B cell (primary cell): ENCODE measurements around the gene DAB2IP. TPM values are rescaled to one million over a fixed set of nuclear protein-coding genes. Genes with fewer than 3 reads are reported as not detected.

Source experiments
- ATAC-seq: fragments of 200-7000 bp; cut with Tn5 transposase; one replicate; pipeline ENCODE4 v1.10.0; 2021; ENCODE audit warnings: low read depth, mild to moderate bottlenecking, moderate number of reproducible peaks, moderate library complexity
- CTCF ChIA-PET: fragments of 350-600 bp; sonication (Branson Sonifier 250); formaldehyde crosslinking; loops from one replicate; lab custom pipeline; 2021; ENCODE audit warnings: antibody characterized with exemption, inconsistent platforms; lab: Charles Lee
- POLR2A ChIA-PET: fragments of 350-600 bp; sonication (Branson Sonifier 250); formaldehyde crosslinking; loops from one replicate; lab custom pipeline; 2021; ENCODE audit warnings: antibody characterized with exemption; lab: Charles Lee
- DNase-seq: peaks from one replicate; pipeline ENCODE4 v3.0.0; 2013
- H2AFZ ChIP-seq: 2 replicates; pipeline ENCODE4 v1.6.1; 2012; ENCODE audit warnings: mild to moderate bottlenecking, low read depth, low read length; ENCODE audit not compliant: insufficient read depth, poor library complexity, severe bottlenecking
- H3K27ac ChIP-seq, 2 donors: 1 replicate in 1 of 2; 2 replicates in 1 of 2; pipeline ENCODE4 v1.5.1; 2012 to 2013; ENCODE audit warnings: low read length in 2 of 2, mild to moderate bottlenecking in 2 of 2, moderate library complexity in 1 of 2
- H3K27me3 ChIP-seq, 4 experiments: fragments of 200-600 bp in 1 of 4; sonication (generic) in 1 of 4; replicated peaks in 1 of 4; 1 replicate in 2 of 4; 2 replicates in 2 of 4; pipeline versions ENCODE4 v1.6.1 to v1.7.0; 2013 to 2016; ENCODE audit warnings: low read length in 3 of 4, mild to moderate bottlenecking in 2 of 4, mixed read lengths in 1 of 4, moderate library complexity in 1 of 4; ENCODE audit not compliant: insufficient read depth in 4 of 4, control insufficient read depth in 3 of 4; ENCODE audit errors: control extremely low read depth in 1 of 4
- H3K36me3 ChIP-seq, 2 experiments: replicated peaks in 1 of 2; 1 replicate in 1 of 2; 2 replicates in 1 of 2; pipeline versions ENCODE4 v1.6.1 to v1.7.1; 2013; ENCODE audit warnings: low read length in 1 of 2; ENCODE audit not compliant: insufficient read depth in 2 of 2, control insufficient read depth in 1 of 2; ENCODE audit errors: control extremely low read depth in 1 of 2, extremely low read depth in 1 of 2
- H3K4me1 ChIP-seq, 2 donors: fragments of 200-600 bp in 1 of 2; sonication (generic) in 1 of 2; 1 replicate in 1 of 2; 2 replicates in 1 of 2; pipeline versions ENCODE4 v1.5.1 to v1.6.1; 2013 to 2017; ENCODE audit warnings: low read length in 2 of 2; ENCODE audit not compliant: control insufficient read depth in 2 of 2, insufficient read depth in 2 of 2
- H3K4me2 ChIP-seq: replicated peaks from 2 replicates; pipeline ENCODE3; 2012; ENCODE audit warnings: mild to moderate bottlenecking, low read depth, low read length; ENCODE audit not compliant: poor library complexity, severe bottlenecking
- H3K4me3 ChIP-seq, 5 experiments: fragments of 200-600 bp in 1 of 5; sonication (generic) in 1 of 5; 1 replicate in 3 of 5; 2 replicates in 2 of 5; pipeline versions ENCODE4 v1.5.1 to v1.7.0; 2011 to 2016; ENCODE audit warnings: low read length in 4 of 5, mild to moderate bottlenecking in 4 of 5, low read depth in 2 of 5, control low read depth in 1 of 5, moderate library complexity in 1 of 5; ENCODE audit not compliant: insufficient read depth in 1 of 5; ENCODE audit errors: control extremely low read depth in 1 of 5, extremely low read depth in 1 of 5
- H3K79me2 ChIP-seq: fragments of 200-600 bp; sonication (generic); one replicate; pipeline ENCODE4 v1.6.0; 2016; ENCODE audit warnings: low read length; ENCODE audit not compliant: control insufficient read depth, insufficient read depth
- H3K9ac ChIP-seq: fragments of 200-600 bp; sonication (generic); 2 replicates; pipeline ENCODE4 v1.6.1; 2017; ENCODE audit warnings: mild to moderate bottlenecking, low read length, moderate library complexity
- H3K9me3 ChIP-seq, 3 donors: one replicate each; pipeline versions ENCODE4 v1.6.1 to v1.7.1; 2013; ENCODE audit warnings: low read length in 2 of 3; ENCODE audit not compliant: control insufficient read depth in 2 of 3, insufficient read depth in 1 of 3; ENCODE audit errors: control extremely low read depth in 1 of 3
- H4K20me1 ChIP-seq: 2 replicates; pipeline ENCODE4 v1.6.0; 2012; ENCODE audit warnings: mild to moderate bottlenecking, low read length; ENCODE audit not compliant: insufficient read depth, control insufficient read depth, poor library complexity, severe bottlenecking
- H3K27ac Mint-ChIP-seq: one replicate; pipeline ENCODE4 v1.8.0; 2021; ENCODE audit warnings: mixed read lengths
- H3K27me3 Mint-ChIP-seq: one replicate; pipeline ENCODE4 v1.8.0; 2021; ENCODE audit warnings: mixed read lengths
- H3K4me1 Mint-ChIP-seq: one replicate; pipeline ENCODE4 v1.8.0; 2021; ENCODE audit warnings: mixed read lengths
- H3K4me3 Mint-ChIP-seq: one replicate; pipeline ENCODE4 v1.8.0; 2021; ENCODE audit warnings: mixed read lengths
- H3K9me3 Mint-ChIP-seq: one replicate; pipeline ENCODE4 v1.8.0; 2022; ENCODE audit warnings: mixed read lengths; ENCODE audit not compliant: insufficient read depth
- EZH2 ChIP-seq: IDR thresholded peaks from 2 replicates; pipeline ENCODE4 v1.6.1; 2012; ENCODE audit warnings: borderline replicate concordance, low read depth, mild to moderate bottlenecking, moderate library complexity, low read length; ENCODE audit not compliant: insufficient read depth, poor library complexity, severe bottlenecking
- WGBS: methylation state at CpG from one replicate; pipeline ENCODE4 v1.1.5; 2013; ENCODE audit warnings: missing lambda C conversion rate; ENCODE audit not compliant: insufficient coverage; 5-methylcytosine and 5-hydroxymethylcytosine counted together
- intact Hi-C: fragments of 100-400 bp; cut with micrococcal nuclease; formaldehyde crosslinking; loops from one replicate; pipeline ENCODE4 v1.10.0; 2022
- polyA plus RNA-seq: library from polyadenylated mRNA; depleted of rRNA; stranded (reverse); fragments of >200 nt; gene quantifications from 2 replicates; pipeline ENCODE4 v1.2.3, GENCODE V29; 2012
- total RNA-seq, 2 donors: library from RNA; stranded (reverse); fragments of 120-200 nt in 1 of 2; gene quantifications; 1 replicate in 1 of 2; 2 replicates in 1 of 2; pipeline versions ENCODE4 v1.2.3 to v1.2.4, GENCODE V29; 2013 to 2022
- TF ChIP-seq, protein P1 (sequence below): fragments of 200-600 bp; IDR thresholded peaks from one replicate; pipeline ENCODE4 v1.8.0; 2022; ENCODE audit warnings: antibody characterized with exemption, mild to moderate bottlenecking

The DAB2IP gene
- total and polyA plus RNA-seq, 2 donors (not counting 1 experiment from before 2014, with no cell fraction given), result 1.1 to 3.9 TPM

GRCh38 chr9:121672213-121672612 is 20.8 kb downstream of the DAB2IP start:
- Mint-ChIP-seq H3K27ac (no peak overlapping the region), H3K4me1 (no peaks in the 10 kb centered on the region), H3K27me3 (peaks cover 25% of the 10 kb centered on the region), H3K4me3 (no peak overlapping the region), H3K9me3 (peaks cover 2% of the 10 kb centered on the region)
- H3K9ac ChIP-seq, result no peak overlapping the region
- no peaks in the 10 kb centered on the region for H3K36me3 ChIP-seq
- H3K79me2 ChIP-seq, result no peaks in the 10 kb centered on the region
- no peak for DNase-seq
- no peak for ATAC-seq
- ChIA-PET CTCF (no interaction called here), POLR2A (no interaction called here)
- H3K4me1 ChIP-seq, result no peaks in the 10 kb centered on the region
- TF ChIP-seq, protein P1, sequence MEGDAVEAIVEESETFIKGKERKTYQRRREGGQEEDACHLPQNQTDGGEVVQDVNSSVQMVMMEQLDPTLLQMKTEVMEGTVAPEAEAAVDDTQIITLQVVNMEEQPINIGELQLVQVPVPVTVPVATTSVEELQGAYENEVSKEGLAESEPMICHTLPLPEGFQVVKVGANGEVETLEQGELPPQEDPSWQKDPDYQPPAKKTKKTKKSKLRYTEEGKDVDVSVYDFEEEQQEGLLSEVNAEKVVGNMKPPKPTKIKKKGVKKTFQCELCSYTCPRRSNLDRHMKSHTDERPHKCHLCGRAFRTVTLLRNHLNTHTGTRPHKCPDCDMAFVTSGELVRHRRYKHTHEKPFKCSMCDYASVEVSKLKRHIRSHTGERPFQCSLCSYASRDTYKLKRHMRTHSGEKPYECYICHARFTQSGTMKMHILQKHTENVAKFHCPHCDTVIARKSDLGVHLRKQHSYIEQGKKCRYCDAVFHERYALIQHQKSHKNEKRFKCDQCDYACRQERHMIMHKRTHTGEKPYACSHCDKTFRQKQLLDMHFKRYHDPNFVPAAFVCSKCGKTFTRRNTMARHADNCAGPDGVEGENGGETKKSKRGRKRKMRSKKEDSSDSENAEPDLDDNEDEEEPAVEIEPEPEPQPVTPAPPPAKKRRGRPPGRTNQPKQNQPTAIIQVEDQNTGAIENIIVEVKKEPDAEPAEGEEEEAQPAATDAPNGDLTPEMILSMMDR, result no peak
- TF ChIP-seq EZH2, result no peak
- intact Hi-C loops, result no loop called here
- no peak overlapping the region for H3K4me2 ChIP-seq
- no peaks in the 10 kb centered on the region for H3K9me3 ChIP-seq
- no peaks in the 10 kb centered on the region for H4K20me1 ChIP-seq
- WGBS, result 96% methylated on average over 7 of the region's 7 CpGs
- no peaks in the 10 kb centered on the region for H3K27me3 ChIP-seq
- H3K4me3 ChIP-seq, result no peak overlapping the region
- no peak overlapping the region for H3K27ac ChIP-seq
- no peak overlapping the region for H2AFZ ChIP-seq

- Mint-ChIP-seq H3K9me3 (peaks cover 2% of the 10 kb centered on the region), H3K27me3 (peaks cover 21% of the 10 kb centered on the region), H3K4me3 (no peak overlapping the region), H3K4me1 (no peaks in the 10 kb centered on the region), H3K27ac (no peak overlapping the region)
- Histone ChIP-seq H3K4me3 (no peak overlapping the region), H3K27ac (no peak overlapping the region), H2AFZ (no peak overlapping the region), H3K4me2 (no peak overlapping the region), H3K79me2 (no peaks in the 10 kb centered on the region), H3K9me3 (no peaks in the 10 kb centered on the region), H3K27me3 (no peaks in the 10 kb centered on the region), H3K4me1 (no peaks in the 10 kb centered on the region), H4K20me1 (no peaks in the 10 kb centered on the region), H3K9ac (no peak overlapping the region), H3K36me3 (no peaks in the 10 kb centered on the region)
- WGBS, result 100% methylated on average over 1 of the region's 1 CpG
- POLR2A ChIA-PET, result no interaction called here
- TF ChIP-seq, protein P1, result no peak
- TF ChIP-seq EZH2, result no peak
- ATAC-seq (no peak), DNase-seq (no peak)
- intact Hi-C loops, result no loop called here
- CTCF ChIA-PET, result no interaction called here
These were observed 21.6 kb downstream of the DAB2IP start for GRCh38 chr9:121672986-121673385.
